ENCODE data around the gene ZDHHC7. TPM values are rescaled to one million over a fixed set of nuclear protein-coding genes. Genes with fewer than 3 reads are reported as not detected.

Gene ZDHHC7
- total and polyA plus RNA-seq, 2 of the 8 experiments (the other 6 are each of a cell fraction or from before 2014, with no cell fraction given): 40.5 to 56.3 TPM

- Histone ChIP-seq H3K27ac (ENCODE audit: low read depth, low read length) (no peak overlapping the region), H3K4me2 (ENCODE audit: insufficient read depth in 1 of 2, low read depth in 2 of 2, low read length in 2 of 2) (no peak overlapping the region), H4K91ac (replicated peaks; ENCODE audit: insufficient read length, low read length) (no peak overlapping the region), H3K56ac (replicated peaks; ENCODE audit: insufficient read length, low read depth, low read length) (no peak overlapping the region), H4K5ac (ENCODE audit: insufficient read length, low read depth, low read length) (no peak overlapping the region), H3K4me1 (replicated peaks in 1 of 4; ENCODE audit: control insufficient read depth in 3 of 4, insufficient read depth in 4 of 4, low read length in 3 of 4) (peaks cover 0 to 6% (median 4%) of the 10 kb centered on the region in 4 experiments; a peak in 4 of 7 replicates), H2BK15ac (ENCODE audit: low read length) (no peak overlapping the region), H2AFZ (ENCODE audit: low read length) (no peak overlapping the region), H3K27me3 (replicated peaks in 1 of 4; ENCODE audit: control insufficient read depth in 3 of 4, extremely low read depth in 1 of 4, insufficient read depth in 3 of 4, low read length in 3 of 4) (no peaks in the 10 kb centered on the region), H3K9ac (replicated peaks in 1 of 4; ENCODE audit: extremely low read depth in 1 of 4, low read depth in 3 of 4, low read length in 3 of 4) (no peak overlapping the region), H3K9me3 (ENCODE audit: insufficient read depth in 2 of 2, low read depth in 1 of 2, low read length in 1 of 2) (no peaks in the 10 kb centered on the region), H3K23ac (ENCODE audit: insufficient read length) (no peak overlapping the region), H2AK5ac (ENCODE audit: low read depth, low read length) (no peak overlapping the region), H4K20me1 (replicated peaks in 1 of 2; ENCODE audit: control insufficient read depth in 1 of 2, insufficient read depth in 2 of 2, low read length in 2 of 2) (no peaks in the 10 kb centered on the region), H2BK120ac (replicated peaks; ENCODE audit: low read depth, low read length) (no peak overlapping the region), H2BK12ac (ENCODE audit: low read depth, low read length) (no peak overlapping the region), H2BK20ac (ENCODE audit: low read length) (no peak overlapping the region), H4K8ac (ENCODE audit: extremely low read depth, insufficient read depth, low read length) (no peak overlapping the region; the same call in 1 of the 2 replicates), H2BK5ac (ENCODE audit: low read depth, low read length) (no peak overlapping the region), H3K14ac (ENCODE audit: insufficient read length) (no peak overlapping the region), H3K79me2 (ENCODE audit: control insufficient read depth in 1 of 2, insufficient read depth in 2 of 2, low read length in 2 of 2) (no peaks in the 10 kb centered on the region), H3K79me1 (ENCODE audit: low read depth, low read length) (no peaks in the 10 kb centered on the region), H3K4ac (replicated peaks; ENCODE audit: insufficient read length, low read depth, low read length) (no peak overlapping the region), H3K36me3 (ENCODE audit: control insufficient read depth in 2 of 4, insufficient read depth in 4 of 4, low read length in 3 of 4) (no peaks in the 10 kb centered on the region), H3K18ac (ENCODE audit: extremely low read depth, low read length) (no peak overlapping the region), H3K4me3 (ENCODE audit: extremely low read depth in 1 of 4, insufficient read depth in 2 of 4, low read depth in 3 of 4, low read length in 4 of 4) (no peak overlapping the region), H3K23me2 (ENCODE audit: low read depth, low read length) (no peaks in the 10 kb centered on the region)
- POLR2A ChIA-PET (ENCODE audit: partially characterized antibody): no interaction called here
- FAIRE-seq: no peak
- WGBS, 2 experiments (ENCODE audit: extremely low coverage in 1 of 2, insufficient coverage in 1 of 2, insufficient read length in 1 of 2, insufficient replicate concordance in 2 of 2, low coverage in 1 of 2, low lambda C conversion rate in 2 of 2, missing lambda C conversion rate in 1 of 2): 85% methylated on average over 6 of the region's 6 CpGs; no CpG with 5 or more reads in 1 of the 2 experiments
- TF ChIP-seq CHD1 (IDR thresholded peaks at IDR 0.05; ENCODE audit: low read depth, low read length): no peak
- no peak for TF ChIP-seq KDM4A (IDR thresholded peaks at IDR 0.05; ENCODE audit: low read depth, low read length, severe bottlenecking)
- TF ChIP-seq NANOG (IDR thresholded peaks at IDR 0.05; ENCODE audit: insufficient read depth, low read depth, low read length, poor library complexity, severe bottlenecking): no peak
- TF ChIP-seq MAFK (IDR thresholded peaks at IDR 0.05; ENCODE audit: low read depth, low read length): no peak
- no peak for TF ChIP-seq RNF2 (IDR thresholded peaks at IDR 0.05; ENCODE audit: borderline replicate concordance, low read depth, low read length, missing control alignments, poor library complexity, severe bottlenecking)
- no peak for TF ChIP-seq ATF2 (IDR thresholded peaks at IDR 0.05; ENCODE audit: low read length)
- TF ChIP-seq BCL11A (IDR thresholded peaks at IDR 0.05; ENCODE audit: low read depth in 2 of 2, low read length in 2 of 2): no peak
- DNase-seq (ENCODE audit: low read depth in 1 of 2, low spot score in 2 of 2): no peak
- CTCF ChIA-PET (ENCODE audit: partially characterized antibody): interaction anchor here (1.6 to 5.8 kb wide), 7 partner anchors 9 to 34 kb away, joined by 7 to 59 read pairs (median 29); partner anchors contain the start of gene KIAA0513
Observed at GRCh38 chr16:85054948-85055492, 43.7 kb upstream of the ZDHHC7 start.

Measured in H1 (cell line).